GM23338 (cell line): Measurements from ENCODE around the gene NPHP4. TPM values are rescaled to one million over a fixed set of nuclear protein-coding genes. Genes with fewer than 3 reads are reported as not detected.

Source experiments
- ATAC-seq: fragments of 200-7000 bp; cut with Tn5 transposase; 3 replicates; pipeline ENCODE4 v1.9.1; 2020
- DNase-seq: peaks from one replicate; pipeline ENCODE4 v3.0.0-alpha.2; 2015; ENCODE audit warnings: low spot score
- H2AFZ ChIP-seq: fragments of 200-600 bp; sonication (generic); 2 replicates; pipeline ENCODE4 v1.8.0; 2016; ENCODE audit warnings: antibody characterized with exemption, mild to moderate bottlenecking, moderate library complexity
- H3F3A ChIP-seq: fragments of 200-600 bp; sonication (generic); replicated peaks from 2 replicates; pipeline ENCODE4 v1.8.0; 2017; ENCODE audit warnings: antibody characterized with exemption, mixed run types, low read depth
- H3K27ac ChIP-seq: fragments of 200-600 bp; sonication (generic); 2 replicates; pipeline ENCODE4 v1.6.1; 2016; ENCODE audit warnings: low read depth
- H3K27me3 ChIP-seq: fragments of 200-600 bp; sonication (generic); 2 replicates; pipeline ENCODE4 v1.8.0; 2016; ENCODE audit warnings: mild to moderate bottlenecking, mixed run types, moderate library complexity; ENCODE audit not compliant: insufficient read depth
- H3K36me3 ChIP-seq: fragments of 200-600 bp; sonication (generic); 2 replicates; pipeline ENCODE4 v1.8.0; 2016; ENCODE audit warnings: mild to moderate bottlenecking; ENCODE audit not compliant: insufficient read depth
- H3K4me1 ChIP-seq: fragments of 200-600 bp; sonication (generic); 2 replicates; pipeline ENCODE4 v1.8.0; 2016; ENCODE audit warnings: mild to moderate bottlenecking, moderate library complexity; ENCODE audit not compliant: insufficient read depth
- H3K4me2 ChIP-seq: fragments of 200-600 bp; sonication (generic); 2 replicates; pipeline ENCODE4 v1.7.1; 2017; ENCODE audit warnings: mixed run types
- H3K4me3 ChIP-seq: fragments of 200-600 bp; sonication (generic); 2 replicates; pipeline ENCODE4 v1.6.1; 2016; ENCODE audit warnings: mixed run types
- H3K79me2 ChIP-seq: fragments of 200-600 bp; sonication (generic); replicated peaks from 2 replicates; pipeline ENCODE4 v1.8.0; 2017; ENCODE audit warnings: mild to moderate bottlenecking; ENCODE audit not compliant: insufficient read depth
- H3K9me2 ChIP-seq: fragments of 200-600 bp; sonication (generic); 2 replicates; pipeline ENCODE4 v1.8.0; 2017; ENCODE audit not compliant: insufficient read depth
- H4K20me1 ChIP-seq: fragments of 200-600 bp; sonication (generic); replicated peaks from 2 replicates; pipeline ENCODE4 v1.8.0; 2017; ENCODE audit warnings: mild to moderate bottlenecking; ENCODE audit not compliant: insufficient read depth
- H3K27ac Mint-ChIP-seq: 2 replicates; pipeline ENCODE4 v1.8.0; 2020; ENCODE audit warnings: inconsistent platforms, mild to moderate bottlenecking, moderate library complexity, mixed read lengths
- H3K27me3 Mint-ChIP-seq: 3 replicates; pipeline ENCODE4 v1.8.0; 2022; ENCODE audit warnings: low read depth, mild to moderate bottlenecking, moderate library complexity, mixed read lengths, inconsistent platforms; ENCODE audit not compliant: insufficient read depth, poor library complexity
- H3K36me3 Mint-ChIP-seq: 3 replicates; pipeline ENCODE4 v1.8.0; 2021; ENCODE audit warnings: low read depth, mild to moderate bottlenecking, inconsistent platforms, moderate library complexity, mixed read lengths
- H3K4me1 Mint-ChIP-seq: 3 replicates; pipeline ENCODE4 v1.8.0; 2020; ENCODE audit warnings: mild to moderate bottlenecking, inconsistent platforms, mixed read lengths
- H3K4me3 Mint-ChIP-seq: 3 replicates; pipeline ENCODE4 v1.8.0; 2021; ENCODE audit warnings: moderate library complexity, mild to moderate bottlenecking, inconsistent platforms, mixed read lengths
- H3K9me3 Mint-ChIP-seq: 3 replicates; pipeline ENCODE4 v1.8.0; 2020; ENCODE audit warnings: moderate library complexity, mild to moderate bottlenecking, inconsistent platforms, mixed read lengths
- CREB1 ChIP-seq: fragments of 250-450 bp; sonication (Bioruptor Pico); IDR thresholded peaks from 2 replicates; pipeline ENCODE4 v1.5.0; 2020; ENCODE audit warnings: low read depth, mild to moderate bottlenecking, moderate library complexity
- EZH2 ChIP-seq: fragments of 200-600 bp; sonication (generic); IDR thresholded peaks from one replicate; pipeline ENCODE4 v1.8.0; 2017; ENCODE audit warnings: antibody characterized with exemption, mild to moderate bottlenecking, low read depth; ENCODE audit not compliant: unreplicated experiment
- EZH2phosphoT487 ChIP-seq: fragments of 200-600 bp; sonication (generic); IDR thresholded peaks from one replicate; pipeline ENCODE4 v1.8.1; 2018; ENCODE audit warnings: antibody characterized with exemption; ENCODE audit not compliant: unreplicated experiment
- JUNB ChIP-seq: IDR thresholded peaks from one replicate; pipeline ENCODE4 v1.6.1; 2016; ENCODE audit warnings: antibody characterized with exemption; ENCODE audit not compliant: unreplicated experiment
- NANOG ChIP-seq: IDR thresholded peaks from 2 replicates; pipeline ENCODE4 v1.6.1; 2016; ENCODE audit warnings: antibody characterized with exemption, borderline replicate concordance
- POLR2AphosphoS5 ChIP-seq: IDR thresholded peaks from 2 replicates; pipeline ENCODE4 v1.6.1; 2016; ENCODE audit warnings: antibody characterized with exemption, low read depth
- REST ChIP-seq: IDR thresholded peaks from one replicate; pipeline ENCODE4 v1.6.1; 2018; ENCODE audit warnings: antibody characterized with exemption; ENCODE audit not compliant: unreplicated experiment
- STAT1 ChIP-seq: IDR thresholded peaks from one replicate; pipeline ENCODE4 v1.6.1; 2016; ENCODE audit warnings: antibody characterized with exemption; ENCODE audit not compliant: unreplicated experiment
- ZNF114 ChIP-seq: fragments of 250-450 bp; sonication (Bioruptor Pico); IDR thresholded peaks from 2 replicates; pipeline ENCODE4 v1.5.0; 2020; ENCODE audit warnings: mild to moderate bottlenecking, moderate library complexity
- ZNF331 ChIP-seq: fragments of 250-450 bp; sonication (Bioruptor Pico); IDR thresholded peaks from 2 replicates; pipeline ENCODE4 v1.5.0; 2020; ENCODE audit warnings: low read depth, mild to moderate bottlenecking, moderate library complexity
- ZNF462 ChIP-seq: fragments of 250-450 bp; sonication (Bioruptor Pico); IDR thresholded peaks from 2 replicates; pipeline ENCODE4 v1.5.0; 2020; ENCODE audit warnings: mild to moderate bottlenecking, moderate library complexity
- polyA plus RNA-seq: library from polyadenylated mRNA; unstranded; fragments of >200 nt; fragmentation: Nextera tagmentation; extraction: Ambion mirVana; gene quantifications from 2 replicates; pipeline ENCODE4 v1.2.1, GENCODE V29; 2016
- total RNA-seq: library from RNA; depleted of rRNA; stranded (reverse); fragments of >200 nt; shearing (Covaris generic); gene quantifications from 2 replicates; pipeline ENCODE4 v1.2.3, GENCODE V29; 2014
- TF ChIP-seq, protein P1 (sequence below): IDR thresholded peaks from 2 replicates; pipeline ENCODE4 v1.6.1; 2016; ENCODE audit warnings: antibody characterized with exemption
- TF ChIP-seq, protein P2 (sequence below), 2 experiments: fragments of 200-600 bp in 1 of 2; sonication (generic) in 1 of 2; conservative IDR thresholded peaks; 2 replicates each; pipeline versions ENCODE4 v1.5.1 to v1.6.1; 2016 to 2017; ENCODE audit warnings: antibody characterized with exemption in 2 of 2, low read depth in 2 of 2, mild to moderate bottlenecking in 2 of 2, moderate library complexity in 1 of 2

Gene NPHP4
- total and polyA plus RNA-seq, 2 experiments from 2014 or later: 2.5 to 12.4 TPM

- Histone ChIP-seq H2AFZ (no peak overlapping the region), H3F3A (no peaks in the 10 kb centered on the region), H3K36me3 (no peaks in the 10 kb centered on the region), H3K4me3 (no peak overlapping the region), H3K27ac (no peak overlapping the region), H3K79me2 (no peaks in the 10 kb centered on the region), H3K4me2 (no peak overlapping the region), H3K4me1 (no peaks in the 10 kb centered on the region), H3K9me2 (no peaks in the 10 kb centered on the region), H3K27me3 (no peaks in the 10 kb centered on the region), H4K20me1 (no peaks in the 10 kb centered on the region)
- DNase-seq (no peak), ATAC-seq (no peak)
- H3K27ac Mint-ChIP-seq: peak overlapping the region; percentile 22; the same call in 1 of the 2 replicates
- TF ChIP-seq, protein P1, sequence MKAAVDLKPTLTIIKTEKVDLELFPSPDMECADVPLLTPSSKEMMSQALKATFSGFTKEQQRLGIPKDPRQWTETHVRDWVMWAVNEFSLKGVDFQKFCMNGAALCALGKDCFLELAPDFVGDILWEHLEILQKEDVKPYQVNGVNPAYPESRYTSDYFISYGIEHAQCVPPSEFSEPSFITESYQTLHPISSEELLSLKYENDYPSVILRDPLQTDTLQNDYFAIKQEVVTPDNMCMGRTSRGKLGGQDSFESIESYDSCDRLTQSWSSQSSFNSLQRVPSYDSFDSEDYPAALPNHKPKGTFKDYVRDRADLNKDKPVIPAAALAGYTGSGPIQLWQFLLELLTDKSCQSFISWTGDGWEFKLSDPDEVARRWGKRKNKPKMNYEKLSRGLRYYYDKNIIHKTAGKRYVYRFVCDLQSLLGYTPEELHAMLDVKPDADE: no peak
- TF ChIP-seq EZH2phosphoT487 (no peak), NANOG (no peak), STAT1 (no peak), ZNF114 (no peak), REST (no peak), EZH2 (no peak), JUNB (no peak), ZNF462 (no peak), CREB1 (no peak), POLR2AphosphoS5 (no peak), ZNF331 (CRISPR knock-in tag) (no peak)
- TF ChIP-seq, protein P2, sequence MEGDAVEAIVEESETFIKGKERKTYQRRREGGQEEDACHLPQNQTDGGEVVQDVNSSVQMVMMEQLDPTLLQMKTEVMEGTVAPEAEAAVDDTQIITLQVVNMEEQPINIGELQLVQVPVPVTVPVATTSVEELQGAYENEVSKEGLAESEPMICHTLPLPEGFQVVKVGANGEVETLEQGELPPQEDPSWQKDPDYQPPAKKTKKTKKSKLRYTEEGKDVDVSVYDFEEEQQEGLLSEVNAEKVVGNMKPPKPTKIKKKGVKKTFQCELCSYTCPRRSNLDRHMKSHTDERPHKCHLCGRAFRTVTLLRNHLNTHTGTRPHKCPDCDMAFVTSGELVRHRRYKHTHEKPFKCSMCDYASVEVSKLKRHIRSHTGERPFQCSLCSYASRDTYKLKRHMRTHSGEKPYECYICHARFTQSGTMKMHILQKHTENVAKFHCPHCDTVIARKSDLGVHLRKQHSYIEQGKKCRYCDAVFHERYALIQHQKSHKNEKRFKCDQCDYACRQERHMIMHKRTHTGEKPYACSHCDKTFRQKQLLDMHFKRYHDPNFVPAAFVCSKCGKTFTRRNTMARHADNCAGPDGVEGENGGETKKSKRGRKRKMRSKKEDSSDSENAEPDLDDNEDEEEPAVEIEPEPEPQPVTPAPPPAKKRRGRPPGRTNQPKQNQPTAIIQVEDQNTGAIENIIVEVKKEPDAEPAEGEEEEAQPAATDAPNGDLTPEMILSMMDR (conservative IDR thresholded peaks at IDR 0.05; ENCODE audit: low read depth in 2 of 2): no peak
- H3K27me3 Mint-ChIP-seq: peaks cover 11% of the 10 kb centered on the region
- H3K36me3 Mint-ChIP-seq: no peaks in the 10 kb centered on the region
- no peaks in the 10 kb centered on the region for H3K9me3 Mint-ChIP-seq
- no peak overlapping the region for H3K4me3 Mint-ChIP-seq
- peaks cover 13% of the 10 kb centered on the region for H3K4me1 Mint-ChIP-seq
Measured at GRCh38 chr1:5910666-5911065, 81.6 kb downstream of the NPHP4 start.
